ENCODE data around the gene C19orf81. TPM values are rescaled to one million over a fixed set of nuclear protein-coding genes. Genes with fewer than 3 reads are reported as not detected.

C19orf81 gene
- total RNA-seq, 1 experiment from 2014 or later, result 0.41 TPM

GRCh38 chr19:50668416-50668815, 19.2 kb downstream of the C19orf81 start:
- Histone ChIP-seq H3K27me3 (replicated peaks; ENCODE audit: control insufficient read depth, insufficient read depth, low read length) (no peaks in the 10 kb centered on the region), H3K4me1 (no peaks in the 10 kb centered on the region), H3K36me3 (ENCODE audit: control insufficient read depth, insufficient read depth, low read length) (no peaks in the 10 kb centered on the region), H3K4me3 (ENCODE audit: low read depth, low read length) (no peak overlapping the region), H3K9me3 (peaks cover 9% of the 10 kb centered on the region)
- DNase-seq, result no peak
- TF ChIP-seq CTCF (IDR thresholded peaks at IDR 0.05; ENCODE audit: insufficient read depth in 1 of 2, low read depth in 1 of 2, low read length in 1 of 2, severe bottlenecking in 1 of 2, unreplicated experiment in 1 of 2), result no peak
- POLR2A ChIA-PET, result no interaction called here
- Mint-ChIP-seq H3K4me3 (ENCODE audit: unreplicated experiment) (no peak overlapping the region), H3K4me1 (ENCODE audit: low read depth, unreplicated experiment) (peaks cover 11% of the 10 kb centered on the region), H3K9me3 (ENCODE audit: unreplicated experiment) (no peaks in the 10 kb centered on the region), H3K36me3 (ENCODE audit: insufficient read depth, unreplicated experiment) (no peaks in the 10 kb centered on the region), H3K27ac (ENCODE audit: unreplicated experiment) (no peak overlapping the region), H3K27me3 (ENCODE audit: insufficient read depth, unreplicated experiment) (peaks cover 14% of the 10 kb centered on the region)
- intact Hi-C loops (cut with micrococcal nuclease; ENCODE audit: unreplicated experiment), result no loop called here
- CTCF ChIA-PET, result no interaction called here
- no TSS peak for BruUV-seq (replicated peaks)

GRCh38 chr19:50668879-50669278, 19.6 kb downstream of the C19orf81 start:
- H3K4me3 Mint-ChIP-seq (ENCODE audit: unreplicated experiment), result no peak overlapping the region

GRCh38 chr19:50669302-50670101, 20.3 kb downstream of the C19orf81 start:
- H3K4me1 Mint-ChIP-seq (ENCODE audit: low read depth, unreplicated experiment), result peaks cover 11% of the 10 kb centered on the region
- Histone ChIP-seq H3K4me1 (no peaks in the 10 kb centered on the region), H3K4me3 (ENCODE audit: low read depth, low read length) (no peak overlapping the region), H3K9me3 (peaks cover 5% of the 10 kb centered on the region; the same call in 1 of the 2 replicates), H3K36me3 (ENCODE audit: control insufficient read depth, insufficient read depth, low read length) (no peaks in the 10 kb centered on the region), H3K27me3 (replicated peaks; ENCODE audit: control insufficient read depth, insufficient read depth, low read length) (no peaks in the 10 kb centered on the region)
- TF ChIP-seq CTCF (IDR thresholded peaks at IDR 0.05; ENCODE audit: insufficient read depth in 1 of 2, low read depth in 1 of 2, low read length in 1 of 2, severe bottlenecking in 1 of 2, unreplicated experiment in 1 of 2), result peak; percentile 65 to 87
- no peaks in the 10 kb centered on the region for H3K36me3 Mint-ChIP-seq (ENCODE audit: insufficient read depth, unreplicated experiment)
- intact Hi-C loops (cut with micrococcal nuclease; ENCODE audit: unreplicated experiment), result no loop called here
- H3K27me3 Mint-ChIP-seq (ENCODE audit: insufficient read depth, unreplicated experiment), result peaks cover 18% of the 10 kb centered on the region
- DNase-seq, result peak in 1 of 2 experiments; percentile 47
- ChIA-PET POLR2A (no interaction called here), CTCF (interaction anchor here (0.8 to 1.1 kb wide), 3 partner anchors 34 to 132 kb away, joined by 3 to 6 read pairs (median 4); no protein-coding TSS in a partner anchor)
- no peaks in the 10 kb centered on the region for H3K9me3 Mint-ChIP-seq (ENCODE audit: unreplicated experiment)
- H3K27ac Mint-ChIP-seq (ENCODE audit: unreplicated experiment), result no peak overlapping the region
- H3K4me3 Mint-ChIP-seq (ENCODE audit: unreplicated experiment), result no peak overlapping the region
- no TSS peak for BruUV-seq (replicated peaks)

More at GRCh38 chr19:50668879-50669278, 19.6 kb downstream of the C19orf81 start:
- Mint-ChIP-seq H3K27ac (ENCODE audit: unreplicated experiment) (no peak overlapping the region), H3K27me3 (ENCODE audit: insufficient read depth, unreplicated experiment) (peaks cover 15% of the 10 kb centered on the region), H3K9me3 (ENCODE audit: unreplicated experiment) (no peaks in the 10 kb centered on the region), H3K36me3 (ENCODE audit: insufficient read depth, unreplicated experiment) (no peaks in the 10 kb centered on the region), H3K4me1 (ENCODE audit: low read depth, unreplicated experiment) (peaks cover 11% of the 10 kb centered on the region)
- Histone ChIP-seq H3K4me1 (no peaks in the 10 kb centered on the region), H3K9me3 (peaks cover 9% of the 10 kb centered on the region), H3K4me3 (ENCODE audit: low read depth, low read length) (no peak overlapping the region), H3K36me3 (ENCODE audit: control insufficient read depth, insufficient read depth, low read length) (no peaks in the 10 kb centered on the region), H3K27me3 (replicated peaks; ENCODE audit: control insufficient read depth, insufficient read depth, low read length) (no peaks in the 10 kb centered on the region)
- no peak for DNase-seq
- ChIA-PET POLR2A (no interaction called here), CTCF (no interaction called here)
- BruUV-seq (replicated peaks), result no TSS peak
- intact Hi-C loops (cut with micrococcal nuclease; ENCODE audit: unreplicated experiment), result no loop called here
- TF ChIP-seq CTCF (IDR thresholded peaks at IDR 0.05; ENCODE audit: insufficient read depth in 1 of 2, low read depth in 1 of 2, low read length in 1 of 2, severe bottlenecking in 1 of 2, unreplicated experiment in 1 of 2), result no peak

All from Caco-2 (cell line).